SU-DHL-6 (cell line): ENCODE results near the gene PRH2.

Source experiments
- EZH2phosphoT487 ChIP-seq: fragments of 200-600 bp; sonication (generic), shearing (Covaris generic); conservative IDR thresholded peaks from 2 replicates; pipeline ENCODE4 v1.6.1; 2018; ENCODE audit warnings: mild to moderate bottlenecking, antibody characterized with exemption, low read length, moderate library complexity, mixed read lengths
- TF ChIP-seq, protein P1 (sequence below): fragments of 200-600 bp; sonication (generic); IDR thresholded peaks from one replicate; pipeline ENCODE4 v1.5.1; 2017; ENCODE audit warnings: antibody characterized with exemption, mild to moderate bottlenecking, low read length, moderate library complexity; ENCODE audit not compliant: insufficient read depth, poor library complexity, severe bottlenecking

DNA sequence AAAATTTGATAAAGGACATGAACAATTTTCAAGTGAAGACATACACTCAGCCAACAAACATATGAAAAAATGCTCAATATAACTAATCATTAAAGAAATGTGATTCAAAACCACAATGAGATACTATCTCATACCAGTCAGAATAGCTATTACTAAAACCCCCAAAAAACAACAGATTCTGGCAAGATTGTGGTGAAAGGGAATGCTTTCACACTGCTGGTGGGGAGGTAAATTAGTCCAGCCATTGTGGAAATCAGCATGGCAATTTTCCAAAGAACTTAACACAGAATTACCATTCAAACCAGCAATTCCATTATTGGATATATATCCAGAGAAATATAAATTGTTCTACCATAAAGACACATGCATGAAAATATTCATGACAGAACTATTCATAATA lies 28.7 kb downstream of the PRH2 start:
- TF ChIP-seq, protein P1, sequence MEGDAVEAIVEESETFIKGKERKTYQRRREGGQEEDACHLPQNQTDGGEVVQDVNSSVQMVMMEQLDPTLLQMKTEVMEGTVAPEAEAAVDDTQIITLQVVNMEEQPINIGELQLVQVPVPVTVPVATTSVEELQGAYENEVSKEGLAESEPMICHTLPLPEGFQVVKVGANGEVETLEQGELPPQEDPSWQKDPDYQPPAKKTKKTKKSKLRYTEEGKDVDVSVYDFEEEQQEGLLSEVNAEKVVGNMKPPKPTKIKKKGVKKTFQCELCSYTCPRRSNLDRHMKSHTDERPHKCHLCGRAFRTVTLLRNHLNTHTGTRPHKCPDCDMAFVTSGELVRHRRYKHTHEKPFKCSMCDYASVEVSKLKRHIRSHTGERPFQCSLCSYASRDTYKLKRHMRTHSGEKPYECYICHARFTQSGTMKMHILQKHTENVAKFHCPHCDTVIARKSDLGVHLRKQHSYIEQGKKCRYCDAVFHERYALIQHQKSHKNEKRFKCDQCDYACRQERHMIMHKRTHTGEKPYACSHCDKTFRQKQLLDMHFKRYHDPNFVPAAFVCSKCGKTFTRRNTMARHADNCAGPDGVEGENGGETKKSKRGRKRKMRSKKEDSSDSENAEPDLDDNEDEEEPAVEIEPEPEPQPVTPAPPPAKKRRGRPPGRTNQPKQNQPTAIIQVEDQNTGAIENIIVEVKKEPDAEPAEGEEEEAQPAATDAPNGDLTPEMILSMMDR, result no peak
- no peak for TF ChIP-seq EZH2phosphoT487
